NCI-H2081 treated with DMSO at 0.1 percent for 48 hours (cell line): ENCODE measurements around the gene PLA2G15.

Source experiments
- DNase-seq: peaks from one replicate; lab custom pipeline; 2025; lab: John Stamatoyannopoulos, UW

The PLA2G15 gene

GRCh38 chr16:68253721-68254120 is 8.5 kb downstream of the PLA2G15 start:
- no peak for DNase-seq

- DNase-seq = no peak
These were observed 10.5 kb downstream of the PLA2G15 start for GRCh38 chr16:68255712-68256111.

GRCh38 chr16:68257251-68257905 is 12.2 kb downstream of the PLA2G15 start:
- DNase-seq = no peak

- DNase-seq = no peak
These were observed 13.0 kb downstream of the PLA2G15 start for GRCh38 chr16:68257906-68258800.

- DNase-seq = no peak
These were observed 14.0 kb downstream of the PLA2G15 start for GRCh38 chr16:68259007-68259825.

- no peak for DNase-seq
These were observed 18.5 kb downstream of the PLA2G15 start for GRCh38 chr16:68263559-68264127.

- DNase-seq = no peak
These were observed 19.2 kb downstream of the PLA2G15 start, which contains the start of gene SLC7A6 for GRCh38 chr16:68264128-68265077. Gene SLC7A6 (plus strand): TSS chr16:68264526. CDS start chr16:68274727, 10,201 bp downstream.

GRCh38 chr16:68265078-68265920 is 20.1 kb downstream of the PLA2G15 start:
- DNase-seq = no peak

GRCh38 chr16:68267612-68268405 is 22.6 kb downstream of the PLA2G15 start:
- no peak for DNase-seq

- no peak for DNase-seq
These were observed 24.6 kb downstream of the PLA2G15 start for GRCh38 chr16:68269793-68270192.

- DNase-seq = no peak
These were observed 25.2 kb downstream of the PLA2G15 start for GRCh38 chr16:68270353-68270752.

- DNase-seq = no peak
These were observed 27.5 kb downstream of the PLA2G15 start for GRCh38 chr16:68272507-68273209.

GRCh38 chr16:68273459-68273858 is 28.3 kb downstream of the PLA2G15 start:
- no peak for DNase-seq

- DNase-seq = no peak
These were observed 28.7 kb downstream of the PLA2G15 start for GRCh38 chr16:68273896-68274295.

GRCh38 chr16:68274441-68274840 is 29.3 kb downstream of the PLA2G15 start:
- no peak for DNase-seq

- no peak for DNase-seq
These were observed 30.5 kb downstream of the PLA2G15 start for GRCh38 chr16:68275611-68276191.

GRCh38 chr16:68276223-68276622 is 31.1 kb downstream of the PLA2G15 start:
- DNase-seq = no peak
